NCI-H748 treated with DMSO at 0.1 percent for 48 hours (cell line): ENCODE measurements around the gene CCDC102A.
"Not testable (repeated sequence)": the region's sequence is repeated elsewhere in the genome, so short reads cannot be mapped to it uniquely, and the experiment has no call there.

ENCODE experiments used
- DNase-seq: peaks from one replicate; lab custom pipeline; 2025; lab: John Stamatoyannopoulos, UW

Gene CCDC102A

DNA sequence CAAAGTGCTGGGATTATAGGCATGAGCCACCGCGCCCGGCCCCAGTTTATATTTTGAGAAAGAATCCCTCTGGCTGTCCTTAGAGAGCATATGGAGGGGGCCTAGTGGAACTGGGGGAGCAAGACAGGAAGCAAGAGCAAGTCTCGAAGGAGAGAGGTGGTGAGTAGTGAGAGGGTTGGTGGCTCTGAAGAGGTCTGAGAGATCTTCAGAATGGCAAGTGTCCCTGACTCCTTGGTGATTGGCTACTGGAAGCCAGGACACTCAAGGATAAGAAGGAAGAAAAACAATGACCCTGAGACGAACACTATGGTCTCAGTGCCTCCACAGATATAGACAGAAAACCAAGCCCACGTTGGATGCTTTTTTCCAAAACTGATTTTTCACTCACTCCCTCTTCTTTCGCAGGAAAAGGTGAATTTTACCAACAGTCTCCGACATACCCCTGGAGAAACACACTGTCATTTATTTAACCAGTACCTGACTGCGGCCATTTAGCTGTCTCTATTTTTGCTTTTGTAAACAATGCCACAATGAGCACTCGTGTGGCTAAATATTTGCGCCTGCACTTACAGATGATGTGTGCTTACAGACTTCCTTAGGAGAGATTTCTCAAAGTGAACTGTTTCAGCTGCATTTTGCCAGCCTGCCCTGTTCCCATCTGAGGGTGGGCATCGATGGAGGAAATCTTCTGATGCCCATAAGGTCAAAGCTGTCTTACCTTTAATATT is 34.2 kb downstream of the CCDC102A start:
- DNase-seq, result peak; percentile 30

DNA sequence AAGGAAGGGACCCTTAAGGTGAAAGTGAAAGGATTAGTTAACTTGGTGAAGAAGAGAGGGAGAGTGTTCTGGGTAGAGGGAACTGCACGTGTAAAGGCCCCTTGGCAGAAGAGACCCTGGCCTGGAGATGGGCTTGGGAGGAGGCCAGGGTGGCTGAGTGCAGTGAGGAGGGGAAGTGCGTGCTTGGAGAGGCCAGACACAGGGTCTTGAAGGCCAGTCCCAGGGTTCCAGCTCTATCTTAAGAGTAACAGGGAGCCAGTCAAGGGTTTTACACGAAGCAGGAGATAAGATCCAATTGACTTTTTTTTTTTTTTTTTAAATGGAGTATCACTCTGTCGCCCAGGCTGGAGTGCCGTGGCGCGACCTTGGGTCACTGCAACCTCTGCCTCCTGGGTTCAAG is 34.9 kb downstream of the CCDC102A start:
- DNase-seq, result no peak

DNA sequence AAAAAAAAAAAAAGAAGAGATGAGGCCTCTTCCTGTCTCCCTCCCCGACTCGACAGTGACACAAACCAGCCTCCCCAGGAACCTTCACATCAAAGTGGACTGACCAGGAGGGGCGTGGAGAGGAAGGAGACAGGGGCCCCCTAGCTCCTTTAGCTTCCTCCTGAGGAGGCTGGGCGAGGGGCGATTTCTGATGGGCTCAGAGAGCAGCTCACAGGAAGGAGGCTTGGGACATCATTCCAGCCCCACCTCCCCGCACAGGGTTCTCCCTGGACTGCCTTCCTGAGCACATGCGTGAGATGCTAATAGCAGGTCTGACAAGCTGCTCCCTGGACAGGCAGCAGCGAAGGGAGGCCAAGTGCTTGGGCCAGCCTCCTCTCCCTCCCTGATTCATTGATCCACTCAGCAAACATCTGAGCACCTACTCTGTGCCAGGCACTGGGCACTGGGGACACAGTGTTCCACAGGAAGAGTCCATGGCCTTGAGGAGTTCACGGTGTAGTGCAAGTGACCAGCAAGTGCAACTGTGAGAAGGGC is 35.7 kb downstream of the CCDC102A start:
- DNase-seq, result no peak

DNA sequence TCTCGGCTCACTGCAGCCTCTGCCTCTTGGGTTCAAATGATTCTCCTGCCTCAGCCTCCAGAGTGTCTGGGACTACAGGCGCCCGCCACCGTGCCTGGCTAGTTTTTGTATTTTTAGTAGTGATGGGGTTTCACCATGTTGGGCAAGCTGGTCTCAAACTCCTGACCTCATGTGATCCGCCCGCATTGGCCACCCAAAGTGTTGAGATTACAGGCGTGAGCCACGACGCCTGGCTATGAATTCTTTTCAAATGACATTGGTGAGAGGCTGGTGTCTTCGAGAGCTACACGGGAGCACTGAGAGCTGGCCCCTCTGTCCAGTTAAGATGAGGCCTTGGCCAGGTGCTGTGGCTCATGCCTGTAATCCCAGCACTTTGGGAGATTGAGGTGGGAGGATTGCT is 36.4 kb downstream of the CCDC102A start:
- not testable (repeated sequence) for DNase-seq

DNA sequence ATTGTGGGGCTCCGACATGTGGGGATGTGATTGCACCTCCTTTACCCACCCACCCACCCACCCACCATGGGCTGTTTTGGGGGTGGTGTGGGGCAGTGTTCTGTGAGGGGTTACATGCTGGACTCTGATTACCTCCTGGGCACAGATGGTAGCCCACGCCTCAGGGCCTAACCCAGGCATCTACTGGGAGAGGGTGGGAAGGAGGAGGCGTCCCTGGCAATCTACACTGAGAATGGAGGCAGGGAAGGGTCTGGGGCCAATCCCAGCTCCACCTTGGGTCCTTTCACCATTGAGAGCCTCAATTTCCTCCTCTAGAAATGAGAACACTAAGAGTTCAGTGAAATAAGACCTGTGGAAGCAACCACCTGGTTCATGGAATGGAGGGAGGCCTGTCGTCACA is 38.3 kb downstream of the CCDC102A start:
- DNase-seq, result no peak

DNA sequence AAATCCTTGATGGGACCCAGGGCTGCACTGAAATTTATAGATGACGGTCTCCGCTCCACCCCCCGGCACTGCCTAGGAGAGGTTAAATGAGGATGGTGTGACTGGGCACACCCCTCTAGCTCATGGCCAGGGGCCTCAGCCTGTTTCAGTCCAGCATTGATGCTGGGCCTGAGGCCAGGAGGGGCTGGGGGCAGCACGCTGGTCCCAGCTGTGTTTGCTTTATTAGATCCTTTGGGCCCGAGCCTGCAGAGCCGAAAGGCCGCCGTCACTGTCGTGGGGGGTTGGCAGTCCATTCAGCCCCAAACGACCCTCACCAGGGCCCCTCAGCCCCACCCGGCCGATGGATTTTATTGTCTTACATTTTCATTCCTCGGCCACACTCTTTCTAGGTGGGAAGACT is 39.2 kb downstream of the CCDC102A start:
- no peak for DNase-seq

DNA sequence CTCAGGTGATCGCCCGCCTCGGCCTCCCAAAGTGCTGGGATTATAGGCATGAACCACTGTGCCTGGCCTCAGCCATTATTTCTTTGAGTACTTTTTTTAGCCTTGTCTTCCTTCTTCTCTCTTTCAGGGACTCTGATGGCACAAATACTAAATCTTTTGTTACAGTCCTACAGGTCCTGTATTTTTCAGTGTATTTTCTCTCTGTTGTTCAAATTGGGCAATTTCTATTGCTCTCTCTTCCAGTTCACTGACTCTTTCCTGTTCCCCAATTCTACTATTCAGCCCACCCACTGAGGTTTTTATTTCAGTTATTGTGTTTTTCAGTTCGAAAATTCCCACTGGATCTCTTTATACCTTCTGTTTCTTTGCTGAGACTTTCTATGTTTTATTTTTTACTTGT is 42.6 kb downstream of the CCDC102A start:
- no peak for DNase-seq

DNA sequence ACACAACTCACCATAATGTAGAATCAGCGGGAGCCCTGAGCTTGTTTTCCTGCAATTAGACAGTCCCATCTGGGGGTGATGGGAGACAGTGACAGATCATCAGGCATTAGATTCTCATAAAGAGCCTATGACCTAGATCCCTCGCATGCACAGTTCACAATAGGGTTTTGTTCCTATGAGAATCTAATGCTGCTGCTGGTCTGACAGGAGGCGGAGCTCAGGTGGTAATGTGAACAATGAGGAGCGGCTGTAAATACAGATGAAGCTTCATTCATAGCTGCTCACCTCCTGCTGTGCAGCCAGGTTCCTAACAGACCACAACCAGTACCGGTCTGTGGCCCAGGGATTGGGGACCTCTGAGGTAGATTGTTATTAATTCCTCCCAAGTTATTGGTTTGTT is 47.1 kb downstream of the CCDC102A start:
- no peak for DNase-seq

DNA sequence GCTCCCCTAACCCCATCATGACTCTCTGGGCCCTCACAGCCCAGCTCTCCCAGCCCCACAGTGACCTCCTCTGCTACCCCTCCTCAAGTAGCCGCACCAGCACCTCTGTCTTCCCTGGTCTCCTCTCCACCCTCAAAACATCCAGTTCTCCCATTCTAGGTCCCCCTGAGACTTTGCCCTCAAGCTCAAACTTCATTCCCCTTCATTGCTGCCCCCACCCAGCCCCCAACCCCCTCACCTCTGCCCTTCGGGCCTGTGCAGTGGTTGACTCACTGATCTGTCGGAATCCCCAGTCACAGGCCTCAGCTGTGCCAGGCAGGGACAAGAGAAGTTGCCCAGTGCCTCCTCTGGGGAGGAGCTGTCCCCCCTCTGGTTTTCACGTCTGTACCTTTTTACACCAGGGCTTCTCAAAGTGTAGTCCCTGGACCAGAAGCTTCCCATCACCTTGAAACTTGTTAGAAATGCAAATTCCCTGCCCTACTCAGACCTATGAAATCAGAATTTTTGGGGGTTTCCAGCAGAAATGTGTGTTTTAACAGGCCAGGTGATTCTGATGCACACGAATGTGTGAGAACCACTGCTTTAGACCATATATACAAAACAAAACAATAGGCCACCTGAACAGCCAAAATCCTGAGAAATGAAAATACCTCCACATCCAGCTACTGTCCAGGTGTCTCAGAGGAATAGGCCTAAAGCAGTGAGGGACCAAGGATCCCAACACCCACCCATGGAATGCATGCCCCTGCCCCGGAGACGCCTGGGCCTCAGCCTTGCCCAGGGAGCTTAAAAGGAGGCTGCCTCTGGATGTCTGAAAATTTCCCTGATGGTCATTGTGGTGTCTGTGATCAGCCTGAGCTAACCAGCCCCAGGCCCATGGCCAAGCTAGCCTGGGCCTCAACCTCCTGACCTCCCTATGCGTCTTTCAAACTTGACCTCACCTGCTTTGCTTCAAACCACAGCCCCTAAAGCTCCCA is 49.2 kb downstream of the CCDC102A start:
- DNase-seq, result no peak

DNA sequence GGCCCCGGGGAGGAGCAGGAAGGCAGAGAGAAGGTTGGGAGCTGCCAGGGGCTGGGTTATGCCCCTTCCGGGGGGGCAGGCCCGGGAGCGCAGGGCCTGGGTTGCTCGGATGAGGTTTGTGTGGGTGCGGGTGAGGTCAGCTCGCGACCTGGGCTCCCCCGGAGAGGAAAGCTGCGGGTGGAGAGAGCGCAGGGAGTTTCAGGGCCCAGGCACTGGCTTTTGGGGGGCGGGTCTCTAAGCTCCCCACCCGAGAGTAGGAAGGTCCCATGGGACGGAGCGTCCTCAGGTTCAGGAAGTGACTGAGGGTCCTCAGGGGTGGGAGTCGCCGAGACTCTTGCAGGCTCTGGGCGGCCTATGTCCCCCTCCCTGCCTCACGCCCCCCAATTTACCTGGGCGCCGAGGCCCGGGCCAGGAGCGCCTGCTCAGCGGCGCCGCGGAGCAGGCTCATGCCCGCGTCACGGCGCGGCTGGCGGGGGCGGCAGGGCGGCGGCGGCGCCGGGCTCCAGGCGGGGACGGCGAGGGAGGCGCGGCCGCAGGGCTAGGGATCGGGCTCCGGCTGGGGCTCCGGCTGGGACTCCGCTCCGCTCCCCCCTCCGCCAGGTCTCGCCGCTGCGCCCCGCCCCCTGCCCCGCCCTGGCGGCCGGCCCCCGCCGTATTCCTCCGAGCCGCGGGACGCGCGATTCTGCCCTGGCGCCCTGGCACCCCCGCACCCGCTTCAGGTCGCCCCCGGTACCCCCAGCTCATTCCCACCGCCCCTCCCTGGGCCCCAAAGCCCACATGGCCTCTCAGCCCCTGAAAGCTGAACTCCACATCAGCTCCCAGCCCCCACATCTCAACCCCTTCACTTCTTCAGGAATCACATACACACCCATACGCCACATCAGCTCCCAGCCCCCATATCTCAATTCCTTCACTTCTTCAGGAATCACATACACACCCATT is 50.2 kb downstream of the CCDC102A start, which contains the start of gene DOK4:
Gene DOK4, minus strand, starts transcription at position 578 of the 942 bp plus-strand sequence. CDS start 6,986 bp downstream, outside the sequence.
- peak; percentile 4 for DNase-seq

DNA sequence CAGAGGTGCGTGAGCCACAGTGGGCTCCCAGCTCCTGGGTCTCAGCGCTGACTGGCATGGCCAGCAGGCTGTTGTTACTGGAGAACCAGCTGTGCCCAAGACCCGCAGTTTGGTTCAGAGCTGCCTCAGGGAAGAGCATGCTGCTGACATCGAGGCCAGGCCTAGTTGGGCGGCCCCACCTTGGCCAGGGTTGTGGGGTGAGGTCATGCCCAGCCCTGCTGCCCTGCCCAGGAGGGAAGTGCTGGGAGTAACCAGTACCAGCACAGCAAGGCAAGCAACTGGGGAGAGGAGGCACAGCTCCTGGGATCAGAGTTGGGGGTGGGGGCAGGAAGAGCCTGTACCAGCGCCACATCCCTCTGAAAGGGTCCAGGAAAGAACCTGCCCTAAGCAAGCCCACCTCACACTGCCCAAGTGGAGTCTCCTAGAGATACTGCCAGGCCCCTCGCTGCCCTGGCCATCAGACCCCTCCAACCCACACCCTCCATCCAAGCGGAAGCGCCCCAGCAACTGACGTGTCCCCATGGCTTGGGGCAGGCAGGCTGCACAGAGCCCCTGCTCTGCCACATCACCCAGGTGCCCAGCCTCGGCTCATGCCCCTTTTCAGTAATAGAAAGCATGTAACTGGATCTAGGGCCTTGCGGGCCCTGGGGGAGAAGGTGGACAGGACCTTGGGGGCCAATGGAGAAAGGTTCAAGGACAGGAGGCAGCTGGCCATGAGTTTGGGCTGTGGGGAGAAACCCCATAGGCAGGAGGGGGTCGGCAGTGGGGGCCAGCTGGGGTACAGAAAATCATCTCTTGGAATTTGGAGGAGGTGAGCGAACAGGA is 51.1 kb downstream of the CCDC102A start:
- no peak for DNase-seq

DNA sequence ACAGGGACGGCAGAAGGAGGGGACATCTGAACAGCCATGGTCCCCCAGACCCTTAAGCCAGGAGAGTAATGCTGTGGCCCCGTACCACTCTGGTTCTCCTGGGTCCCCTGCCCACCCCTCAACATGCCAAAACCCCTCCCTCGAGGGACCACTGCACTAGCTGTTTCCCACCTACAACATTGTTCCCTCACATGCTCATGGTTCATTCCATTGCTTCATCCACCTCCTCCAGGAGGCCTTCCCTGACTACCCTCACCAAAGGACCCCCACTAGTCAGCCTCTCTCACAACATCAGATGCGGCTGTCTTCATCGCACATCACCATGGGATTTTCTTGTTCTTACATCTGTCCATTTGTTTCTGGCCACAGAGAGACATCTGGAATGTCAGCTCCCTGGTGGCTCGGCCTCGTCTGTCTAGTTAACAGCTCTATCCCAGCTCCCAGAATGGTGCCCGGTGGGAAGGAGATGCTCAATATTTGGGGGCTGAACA is 51.8 kb downstream of the CCDC102A start:
- no peak for DNase-seq

DNA sequence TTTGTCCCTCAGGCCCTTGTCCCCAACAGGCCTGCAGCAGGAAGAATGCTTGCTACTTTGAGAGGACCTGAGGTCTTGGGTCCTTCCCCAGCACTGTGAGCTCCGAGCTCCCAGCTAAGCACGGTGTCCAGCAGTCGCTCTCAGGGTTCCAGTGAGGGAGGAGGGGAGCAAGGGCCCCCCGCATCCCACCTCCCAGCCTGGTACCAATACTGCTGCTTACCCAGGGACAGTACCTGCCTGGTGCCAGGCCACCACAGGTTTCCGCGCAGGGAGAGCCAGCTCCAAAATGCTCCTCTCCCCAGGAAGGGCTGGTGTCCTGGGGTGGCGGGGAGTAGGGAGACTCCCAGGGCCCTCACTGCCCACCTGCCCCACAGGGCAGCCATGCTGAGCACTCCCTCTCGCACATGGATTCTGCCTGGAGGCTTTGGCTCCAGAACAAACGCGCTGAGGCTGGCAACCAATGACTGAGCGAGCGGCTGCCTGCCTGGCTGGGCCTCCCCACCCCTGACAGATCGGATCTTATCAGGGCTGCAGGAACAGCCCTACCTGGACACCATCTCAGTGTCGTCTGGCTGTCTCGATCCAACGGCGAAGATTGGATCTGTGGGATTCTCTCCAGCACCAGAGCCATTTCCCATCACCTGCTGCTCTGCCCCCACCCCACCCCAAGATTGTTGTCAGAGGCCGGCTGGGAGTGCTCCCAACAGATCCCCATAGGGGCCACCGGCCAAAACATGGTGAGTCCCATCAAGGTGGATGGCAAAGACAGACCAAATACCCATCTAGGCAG is 52.5 kb downstream of the CCDC102A start:
- no peak for DNase-seq

DNA sequence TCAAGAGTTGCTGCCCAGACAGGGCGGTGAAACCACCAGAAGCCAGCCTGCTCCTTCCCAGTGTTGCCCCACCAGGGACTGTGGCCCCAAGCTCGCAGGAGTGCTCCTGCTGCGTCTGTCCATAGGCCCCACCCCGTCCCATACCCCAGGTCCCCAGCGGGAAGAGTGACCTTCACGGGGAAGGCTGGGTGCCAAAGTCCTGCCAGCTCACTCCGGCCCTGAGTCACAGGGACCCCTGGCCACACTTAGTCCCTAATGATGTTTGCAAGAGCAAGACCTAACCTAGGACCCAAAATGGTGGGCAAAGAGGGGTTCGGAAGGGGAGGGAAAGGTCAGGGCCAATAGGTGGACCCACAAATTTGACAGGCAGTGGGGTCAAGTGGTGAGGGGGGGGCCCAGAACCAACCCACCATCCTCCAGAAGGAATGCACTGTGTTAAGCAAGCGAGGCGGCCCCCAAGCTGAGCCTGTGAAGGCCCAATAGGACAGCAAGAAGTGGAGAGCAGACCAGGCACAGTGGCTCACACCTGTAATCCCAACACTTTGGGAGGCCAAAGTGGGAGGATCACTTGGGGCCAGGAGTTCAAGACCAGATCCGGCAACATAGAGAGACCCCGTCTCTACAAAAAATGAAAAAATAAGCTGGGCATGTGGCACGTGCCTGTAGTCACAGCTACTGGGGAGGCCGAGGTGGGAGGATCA is 53.4 kb downstream of the CCDC102A start:
- DNase-seq, result no peak

DNA sequence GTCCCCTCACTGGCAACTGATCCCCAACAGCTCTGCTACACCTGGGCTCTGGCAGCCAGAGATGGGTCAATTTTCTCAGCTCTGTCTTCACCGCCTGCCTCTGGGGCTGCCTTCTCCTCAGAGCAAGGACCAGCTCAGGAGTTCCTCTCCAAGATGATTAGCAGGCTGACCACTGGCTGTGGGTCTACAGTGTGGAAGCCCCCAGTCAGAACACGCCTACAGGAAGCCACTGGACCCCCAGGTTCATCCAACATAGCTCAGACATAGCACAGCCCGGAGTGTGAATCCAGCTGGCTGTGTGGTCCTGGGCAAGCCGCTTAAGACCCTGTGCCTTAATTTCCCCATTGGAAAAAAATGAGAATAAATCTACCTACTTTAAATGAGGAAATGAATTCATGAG is 55.0 kb downstream of the CCDC102A start:
- DNase-seq, result no peak

DNA sequence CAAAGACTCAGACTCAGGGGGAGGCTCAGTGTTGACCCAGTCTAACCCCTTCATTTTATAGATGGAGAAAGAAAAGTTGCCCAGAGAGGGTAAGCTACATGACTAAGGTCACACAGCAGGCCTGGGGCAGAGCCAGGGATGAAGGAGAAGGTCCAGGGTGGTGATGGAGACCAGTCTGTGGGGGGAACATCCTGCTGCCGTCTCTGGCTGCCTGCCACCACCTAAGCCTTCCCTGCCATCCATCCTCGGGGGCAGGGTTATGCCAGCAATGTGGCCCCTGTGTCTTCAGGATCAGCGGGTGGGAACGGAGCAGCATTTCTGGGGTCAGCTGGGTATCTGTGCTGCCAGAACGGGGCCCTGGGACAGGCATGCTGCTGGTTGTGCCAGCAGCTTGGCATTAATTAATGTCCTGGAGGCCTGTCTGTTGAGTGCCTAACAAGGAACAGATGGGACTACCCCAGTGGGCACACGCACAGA is 55.6 kb downstream of the CCDC102A start:
- DNase-seq, result no peak

DNA sequence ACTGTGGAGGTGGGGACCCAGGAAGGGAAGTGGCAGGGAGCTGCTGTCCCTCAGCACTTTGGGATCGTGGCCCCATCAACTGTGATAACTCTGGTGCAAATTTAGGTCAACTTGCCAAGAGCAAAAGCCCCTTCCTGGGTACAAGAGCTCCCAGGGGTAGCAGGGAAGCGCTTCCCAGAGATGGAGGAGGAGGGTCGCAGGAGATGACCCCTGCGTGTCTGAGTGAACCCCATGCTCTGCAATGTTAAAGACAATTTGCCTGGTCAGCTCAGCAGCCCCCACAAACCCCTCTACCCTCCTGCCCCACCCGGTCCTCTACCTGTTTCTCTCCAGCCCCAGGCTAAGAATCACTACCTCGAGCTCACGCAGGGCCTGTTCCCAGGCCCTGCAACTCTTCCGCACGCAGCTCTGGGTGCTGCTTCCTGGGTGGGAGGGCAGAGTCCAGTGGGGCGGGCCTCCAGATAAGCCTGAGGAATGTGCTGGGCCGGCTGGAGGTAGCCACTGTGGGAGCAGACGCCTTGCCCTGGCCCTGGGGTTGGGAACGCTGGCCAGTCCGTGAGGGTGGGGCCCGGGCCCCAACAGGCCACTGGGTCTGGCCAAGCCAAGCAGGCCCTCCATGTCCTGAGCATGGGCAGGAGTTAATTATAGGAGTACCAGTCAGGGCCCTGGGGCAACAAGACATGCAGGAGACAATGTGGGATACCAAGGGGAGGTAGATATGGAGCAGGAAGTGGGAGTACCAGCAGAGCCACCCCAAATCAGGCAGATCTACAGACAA is 56.2 kb downstream of the CCDC102A start:
- no peak for DNase-seq
